NCI-H2196 treated with DMSO at 0.1 percent for 48 hours (cell line): ENCODE data around the gene ATP23.

Experiments
- DNase-seq: peaks from one replicate; lab custom pipeline; 2025; ENCODE audit not compliant: unreplicated experiment; lab: John Stamatoyannopoulos, UW

Gene ATP23

GRCh38 chr12:57966536-57966935 lies 25.2 kb downstream of the ATP23 start:
- DNase-seq, result no peak

GRCh38 chr12:57983146-57983857 lies 41.9 kb downstream of the ATP23 start:
- DNase-seq, result no peak

- no peak for DNase-seq
These were observed 42.6 kb downstream of the ATP23 start for GRCh38 chr12:57983858-57984505.

- DNase-seq, result no peak
These were observed 43.3 kb downstream of the ATP23 start for GRCh38 chr12:57984629-57985151.

- no peak for DNase-seq
These were observed 44.3 kb downstream of the ATP23 start for GRCh38 chr12:57985685-57986084.

- no peak for DNase-seq
These were observed 48.5 kb downstream of the ATP23 start for GRCh38 chr12:57989838-57990237.

GRCh38 chr12:57990241-57990883 lies 49.0 kb downstream of the ATP23 start:
- no peak for DNase-seq

GRCh38 chr12:57992001-57992400 lies 50.6 kb downstream of the ATP23 start:
- no peak for DNase-seq

- DNase-seq, result no peak
These were observed 51.7 kb downstream of the ATP23 start for GRCh38 chr12:57993030-57993429.

- DNase-seq, result no peak
These were observed 52.5 kb downstream of the ATP23 start for GRCh38 chr12:57993834-57994233.

- no peak for DNase-seq
These were observed 55.2 kb downstream of the ATP23 start for GRCh38 chr12:57996520-57996919.

GRCh38 chr12:57998251-57998650 lies 56.9 kb downstream of the ATP23 start:
- no peak for DNase-seq

GRCh38 chr12:58000499-58000898 lies 59.1 kb downstream of the ATP23 start:
- no peak for DNase-seq

- no peak for DNase-seq
These were observed 66.5 kb downstream of the ATP23 start for GRCh38 chr12:58007875-58008274.

- no peak for DNase-seq
These were observed 67.3 kb downstream of the ATP23 start for GRCh38 chr12:58008634-58009033.
